T-cell (primary cell): Measurements from ENCODE around the gene KRTAP4-16. TPM values are rescaled to one million over a fixed set of nuclear protein-coding genes. Genes with fewer than 3 reads are reported as not detected.
A peak's percentile ranks its signal among the peaks of the same experiment; 100 is the strongest.
"Not testable (repeated sequence)": the region's sequence is repeated elsewhere in the genome, so short reads cannot be mapped to it uniquely, and the experiment has no call there.

Experiments
- ATAC-seq, 4 experiments: fragments of 200-7000 bp in 3 of 4; fragments of 150-1000 bp in 1 of 4; cut with Tn5 transposase; replicated peaks in 1 of 4; 1 replicate in 3 of 4; 2 replicates in 1 of 4; pipeline ENCODE4 v1.10.0; 2021; ENCODE audit warnings: moderate library complexity in 3 of 4, mild to moderate bottlenecking in 2 of 4, moderate number of reproducible peaks in 1 of 4
- CTCF ChIA-PET, 2 donors: fragments of 300-600 bp; sonication (Branson Sonifier 250); formaldehyde crosslinking; loops; one replicate each; lab custom pipeline; 2022; ENCODE audit warnings: antibody characterized with exemption in 2 of 2; lab: Charles Lee
- POLR2A ChIA-PET, 2 donors: fragments of 300-600 bp; sonication (Branson Sonifier 250); formaldehyde crosslinking; loops; one replicate each; lab custom pipeline; 2022; ENCODE audit warnings: antibody characterized with exemption in 2 of 2; lab: Charles Lee
- DNase-seq, 35 experiments: peaks; one replicate each; pipeline versions ENCODE4 v3.0.0 to v3.0.0-alpha.2; 2013 to 2023
- H3K27ac ChIP-seq: one replicate; pipeline ENCODE4 v1.5.1; 2013; ENCODE audit warnings: low read length
- H3K27me3 ChIP-seq, 2 experiments: replicated peaks in 1 of 2; 1 replicate in 1 of 2; 2 replicates in 1 of 2; pipeline versions ENCODE4 v1.6.1 to v1.7.0; 2013; ENCODE audit warnings: low read length in 1 of 2, mixed read lengths in 1 of 2; ENCODE audit not compliant: control insufficient read depth in 2 of 2, insufficient read depth in 2 of 2; ENCODE audit errors: extremely low read depth in 1 of 2
- H3K36me3 ChIP-seq, 2 donors: 1 replicate in 1 of 2; 2 replicates in 1 of 2; pipeline versions ENCODE4 v1.6.1 to v1.7.0; 2013; ENCODE audit warnings: low read length in 1 of 2; ENCODE audit not compliant: control insufficient read depth in 2 of 2, insufficient read depth in 1 of 2; ENCODE audit errors: extremely low read depth in 1 of 2
- H3K4me1 ChIP-seq, 2 experiments: 1 replicate in 1 of 2; 2 replicates in 1 of 2; pipeline versions ENCODE4 v1.6.1 to v1.7.0; 2013; ENCODE audit warnings: low read length in 2 of 2, mixed read lengths in 1 of 2; ENCODE audit not compliant: insufficient read depth in 2 of 2, control insufficient read depth in 1 of 2; ENCODE audit errors: extremely low read depth in 1 of 2
- H3K4me3 ChIP-seq, 2 donors: 1 replicate in 1 of 2; 2 replicates in 1 of 2; pipeline versions ENCODE4 v1.5.1 to v1.7.0; 2013; ENCODE audit warnings: mild to moderate bottlenecking in 2 of 2, low read length in 1 of 2, moderate library complexity in 1 of 2; ENCODE audit not compliant: control insufficient read depth in 1 of 2; ENCODE audit errors: extremely low read depth in 1 of 2
- H3K9me3 ChIP-seq: 2 replicates; pipeline ENCODE4 v1.7.0; 2013
- H3K27ac Mint-ChIP-seq, 2 donors: one replicate each; pipeline ENCODE4 v1.8.0; 2020 to 2021; ENCODE audit warnings: mild to moderate bottlenecking in 2 of 2, mixed read lengths in 2 of 2
- H3K27me3 Mint-ChIP-seq, 2 donors: one replicate each; pipeline ENCODE4 v1.8.0; 2021 to 2022; ENCODE audit warnings: mixed read lengths in 2 of 2
- H3K36me3 Mint-ChIP-seq: one replicate; pipeline ENCODE4 v1.8.0; 2021; ENCODE audit warnings: mixed read lengths
- H3K4me1 Mint-ChIP-seq, 3 donors: one replicate each; pipeline ENCODE4 v1.8.0; 2020 to 2022; ENCODE audit warnings: mixed read lengths in 3 of 3, mild to moderate bottlenecking in 1 of 3
- H3K4me3 Mint-ChIP-seq, 3 donors: one replicate each; pipeline ENCODE4 v1.8.0; 2020 to 2022; ENCODE audit warnings: mild to moderate bottlenecking in 3 of 3, mixed read lengths in 3 of 3, moderate library complexity in 3 of 3
- H3K9me3 Mint-ChIP-seq, 3 donors: one replicate each; pipeline ENCODE4 v1.8.0; 2020 to 2022; ENCODE audit warnings: mixed read lengths in 3 of 3
- WGBS: methylation state at CpG from one replicate; pipeline ENCODE4 v1.1.5; 2013; ENCODE audit warnings: missing lambda C conversion rate; ENCODE audit not compliant: insufficient coverage; 5-methylcytosine and 5-hydroxymethylcytosine counted together
- total RNA-seq, 35 experiments: library from RNA in 6 of 35; stranded (reverse) in 6 of 35; fragments of 120-200 nt in 1 of 35; gene quantifications; one replicate each; pipeline versions ENCODE4 v1.2.1 to v1.2.4 and lab custom pipeline; 2013 to 2026

Gene KRTAP4-16
- total RNA-seq, 5 donors from 2014 or later (not counting 1 experiment from before 2014, with no cell fraction given), result not detected

- H3K4me1 ChIP-seq, ATAC-seq, CTCF ChIA-PET, H3K27ac ChIP-seq, H3K4me3 Mint-ChIP-seq, H3K36me3 ChIP-seq, H3K4me1 Mint-ChIP-seq, H3K27ac Mint-ChIP-seq, H3K9me3 ChIP-seq, H3K4me3 ChIP-seq, H3K36me3 Mint-ChIP-seq, H3K27me3 ChIP-seq, POLR2A ChIA-PET, DNase-seq: not testable (repeated sequence)
- WGBS, result no CpG with 5 or more reads among the region's 1 CpG
- Mint-ChIP-seq H3K27me3 (peaks cover 5 to 10% of the 10 kb centered on the region in 2 donors), H3K9me3 (peaks cover 0 to 11% (median 0%) of the 10 kb centered on the region in 3 donors)
These were observed 6.8 kb upstream of the KRTAP4-16 start for GRCh38 chr17:41108728-41109386.

GRCh38 chr17:41107941-41108450 lies 6.0 kb upstream of the KRTAP4-16 start:
- H3K27ac ChIP-seq, result no peak overlapping the region
- ChIA-PET POLR2A (no interaction called here), CTCF (no interaction called here)
- H3K27me3 ChIP-seq, result no peaks in the 10 kb centered on the region
- Mint-ChIP-seq H3K4me3 (no peak overlapping the region), H3K9me3 (peaks cover 0 to 11% (median 0%) of the 10 kb centered on the region in 3 donors), H3K4me1 (peaks cover 3 to 10% (median 6%) of the 10 kb centered on the region in 3 donors), H3K27ac (no peak overlapping the region), H3K27me3 (peaks cover 5 to 10% of the 10 kb centered on the region in 2 donors), H3K36me3 (peaks cover 6% of the 10 kb centered on the region)
- WGBS, result no CpG with 5 or more reads among the region's 1 CpG
- H3K36me3 ChIP-seq, result no peaks in the 10 kb centered on the region
- no peak overlapping the region for H3K4me3 ChIP-seq
- DNase-seq (no peak), ATAC-seq (no peak)
- H3K9me3 ChIP-seq, result no peaks in the 10 kb centered on the region
- H3K4me1 ChIP-seq, result no peaks in the 10 kb centered on the region

- Mint-ChIP-seq H3K4me1 (peaks cover 3 to 12% (median 8%) of the 10 kb centered on the region in 3 donors), H3K27ac (peak within 1 kb of the TSS in 1 of 2 donors; percentile 41)
- H3K27me3 ChIP-seq, H3K9me3 ChIP-seq, H3K36me3 Mint-ChIP-seq, H3K4me3 Mint-ChIP-seq, H3K4me1 ChIP-seq, CTCF ChIA-PET, H3K4me3 ChIP-seq, H3K27ac ChIP-seq, H3K9me3 Mint-ChIP-seq, ATAC-seq, H3K36me3 ChIP-seq, DNase-seq, H3K27me3 Mint-ChIP-seq, POLR2A ChIA-PET: not testable (repeated sequence)
- WGBS, result 74% methylated on average over 9 of the region's 10 CpGs
These were observed 3.3 kb upstream of the KRTAP4-16 start, which contains the start of gene KRTAP4-9 for GRCh38 chr17:41105347-41105746. TSS of gene KRTAP4-9 (plus strand) at chr17:41105389. CDS start at chr17:41105389, 0 bp downstream.

- not testable (repeated sequence) for H3K9me3 Mint-ChIP-seq
These were observed 2.5 kb upstream of the KRTAP4-16 start for GRCh38 chr17:41104386-41105038.

GRCh38 chr17:41103896-41104295 lies 1.9 kb upstream of the KRTAP4-16 start:
- no peak for ATAC-seq
- peaks cover 5 to 6% of the 10 kb centered on the region in 2 donors for H3K27me3 Mint-ChIP-seq
- no peaks in the 10 kb centered on the region for H3K9me3 Mint-ChIP-seq

More at GRCh38 chr17:41104386-41105038, 2.5 kb upstream of the KRTAP4-16 start:
- H3K27ac ChIP-seq, H3K27ac Mint-ChIP-seq, H3K4me1 ChIP-seq, DNase-seq, H3K27me3 ChIP-seq, CTCF ChIA-PET, H3K4me3 Mint-ChIP-seq, H3K27me3 Mint-ChIP-seq, POLR2A ChIA-PET, H3K36me3 Mint-ChIP-seq, ATAC-seq, H3K4me3 ChIP-seq, H3K36me3 ChIP-seq, H3K9me3 ChIP-seq: not testable (repeated sequence)
- peaks cover 10 to 21% (median 16%) of the 10 kb centered on the region in 3 donors for H3K4me1 Mint-ChIP-seq
- WGBS, result no CpG with 5 or more reads among the region's 2 CpGs

GRCh38 chr17:41099682-41100480 lies 2.1 kb downstream of the KRTAP4-16 start:
- peaks cover 7 to 11% (median 10%) of the 10 kb centered on the region in 3 donors for H3K4me1 Mint-ChIP-seq
- H3K4me3 ChIP-seq, H3K27me3 ChIP-seq, H3K27ac Mint-ChIP-seq, H3K27ac ChIP-seq, H3K4me3 Mint-ChIP-seq, H3K27me3 Mint-ChIP-seq, H3K36me3 ChIP-seq, H3K9me3 Mint-ChIP-seq, H3K36me3 Mint-ChIP-seq, POLR2A ChIA-PET, CTCF ChIA-PET, H3K4me1 ChIP-seq, DNase-seq, H3K9me3 ChIP-seq: not testable (repeated sequence)
- peak in 3 of 4 experiments; percentile 42 to 66 (median 51) for ATAC-seq
- no CpG with 5 or more reads among the region's 7 CpGs for WGBS

More at GRCh38 chr17:41103896-41104295, 1.9 kb upstream of the KRTAP4-16 start:
- no CpG with 5 or more reads among the region's 1 CpG for WGBS
- no peaks in the 10 kb centered on the region for H3K36me3 Mint-ChIP-seq
- H3K27ac ChIP-seq, result no peak overlapping the region
- H3K4me1 Mint-ChIP-seq, result peaks cover 10 to 19% (median 16%) of the 10 kb centered on the region in 3 donors
- ChIA-PET POLR2A (no interaction called here), CTCF (no interaction called here)
- no peaks in the 10 kb centered on the region for H3K4me1 ChIP-seq
- H3K27ac Mint-ChIP-seq, result no peak overlapping the region
- no peaks in the 10 kb centered on the region for H3K9me3 ChIP-seq
- no peak overlapping the region for H3K4me3 Mint-ChIP-seq
- no peak for DNase-seq
- peaks cover 0 to 2% of the 10 kb centered on the region in 2 experiments for H3K27me3 ChIP-seq
- H3K36me3 ChIP-seq, result no peaks in the 10 kb centered on the region
- no peak overlapping the region for H3K4me3 ChIP-seq
